ENCODE results near the gene CPNE7.

DNA sequence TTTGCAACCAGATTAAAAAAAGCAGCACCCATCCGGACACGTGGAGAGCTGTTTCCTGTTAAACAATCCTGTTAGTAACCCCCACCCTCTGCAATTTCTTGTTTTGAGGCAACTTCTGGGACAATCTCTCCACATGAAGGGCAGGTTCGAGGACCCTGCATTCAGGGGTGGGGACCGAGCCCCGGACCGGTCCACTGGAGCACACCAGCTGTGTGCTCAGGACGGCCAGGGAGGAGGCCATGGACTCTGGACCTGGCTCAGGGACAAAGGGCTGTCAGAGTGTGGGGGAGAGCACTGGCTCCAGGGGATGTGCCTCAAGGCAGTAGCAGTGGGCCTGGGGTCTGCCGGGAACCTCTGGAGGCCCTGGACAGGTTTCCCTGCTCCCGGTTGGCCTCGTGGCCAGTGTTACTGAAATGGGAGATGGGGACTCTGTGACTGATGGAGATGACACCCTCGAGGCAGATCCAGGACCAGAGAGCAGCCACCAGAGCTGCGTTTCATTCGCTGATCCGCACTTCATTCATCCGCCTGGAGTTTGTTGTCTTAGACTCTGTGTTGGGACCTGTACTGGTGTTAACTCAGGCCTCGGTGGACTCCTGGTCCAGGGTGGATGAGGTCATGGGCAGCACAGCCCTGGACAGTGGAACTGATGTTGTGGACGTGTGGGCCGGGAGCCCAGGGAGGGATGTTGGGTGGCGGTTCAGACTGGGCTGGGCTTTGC, 2.9 kb upstream of the CPNE7 start:
- TF ChIP-seq POLR2A (IDR thresholded peaks at IDR 0.05) = no peak
- TF ChIP-seq, protein P1, sequence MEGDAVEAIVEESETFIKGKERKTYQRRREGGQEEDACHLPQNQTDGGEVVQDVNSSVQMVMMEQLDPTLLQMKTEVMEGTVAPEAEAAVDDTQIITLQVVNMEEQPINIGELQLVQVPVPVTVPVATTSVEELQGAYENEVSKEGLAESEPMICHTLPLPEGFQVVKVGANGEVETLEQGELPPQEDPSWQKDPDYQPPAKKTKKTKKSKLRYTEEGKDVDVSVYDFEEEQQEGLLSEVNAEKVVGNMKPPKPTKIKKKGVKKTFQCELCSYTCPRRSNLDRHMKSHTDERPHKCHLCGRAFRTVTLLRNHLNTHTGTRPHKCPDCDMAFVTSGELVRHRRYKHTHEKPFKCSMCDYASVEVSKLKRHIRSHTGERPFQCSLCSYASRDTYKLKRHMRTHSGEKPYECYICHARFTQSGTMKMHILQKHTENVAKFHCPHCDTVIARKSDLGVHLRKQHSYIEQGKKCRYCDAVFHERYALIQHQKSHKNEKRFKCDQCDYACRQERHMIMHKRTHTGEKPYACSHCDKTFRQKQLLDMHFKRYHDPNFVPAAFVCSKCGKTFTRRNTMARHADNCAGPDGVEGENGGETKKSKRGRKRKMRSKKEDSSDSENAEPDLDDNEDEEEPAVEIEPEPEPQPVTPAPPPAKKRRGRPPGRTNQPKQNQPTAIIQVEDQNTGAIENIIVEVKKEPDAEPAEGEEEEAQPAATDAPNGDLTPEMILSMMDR (IDR thresholded peaks at IDR 0.05) = no peak
